Measurements from ENCODE around the gene AQP12A. TPM values are rescaled to one million over a fixed set of nuclear protein-coding genes. Genes with fewer than 3 reads are reported as not detected.

AQP12A gene
- total and polyA plus RNA-seq, 12 donors, result not detected

DNA sequence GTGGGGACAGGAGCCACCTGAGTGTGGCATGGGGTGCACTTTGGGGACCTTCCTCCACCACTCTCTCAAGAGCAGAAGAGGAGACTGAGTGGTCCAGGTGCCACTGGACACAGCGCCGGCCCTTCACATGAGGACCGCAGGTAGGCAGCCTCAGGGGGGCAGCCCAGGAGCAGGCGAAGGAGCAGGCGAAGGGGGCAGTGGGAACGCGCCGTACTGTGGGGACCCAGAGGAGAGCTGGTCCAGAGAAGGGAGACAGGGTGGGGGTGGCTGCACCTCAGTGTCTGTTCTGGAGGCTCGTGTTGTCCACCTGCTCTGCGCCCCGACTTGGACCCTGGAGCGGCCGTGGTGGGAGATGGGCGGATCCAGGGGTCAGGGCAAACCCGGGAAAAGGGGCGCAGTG lies 55.0 kb downstream of the AQP12A start:
- TF ChIP-seq, protein P1, sequence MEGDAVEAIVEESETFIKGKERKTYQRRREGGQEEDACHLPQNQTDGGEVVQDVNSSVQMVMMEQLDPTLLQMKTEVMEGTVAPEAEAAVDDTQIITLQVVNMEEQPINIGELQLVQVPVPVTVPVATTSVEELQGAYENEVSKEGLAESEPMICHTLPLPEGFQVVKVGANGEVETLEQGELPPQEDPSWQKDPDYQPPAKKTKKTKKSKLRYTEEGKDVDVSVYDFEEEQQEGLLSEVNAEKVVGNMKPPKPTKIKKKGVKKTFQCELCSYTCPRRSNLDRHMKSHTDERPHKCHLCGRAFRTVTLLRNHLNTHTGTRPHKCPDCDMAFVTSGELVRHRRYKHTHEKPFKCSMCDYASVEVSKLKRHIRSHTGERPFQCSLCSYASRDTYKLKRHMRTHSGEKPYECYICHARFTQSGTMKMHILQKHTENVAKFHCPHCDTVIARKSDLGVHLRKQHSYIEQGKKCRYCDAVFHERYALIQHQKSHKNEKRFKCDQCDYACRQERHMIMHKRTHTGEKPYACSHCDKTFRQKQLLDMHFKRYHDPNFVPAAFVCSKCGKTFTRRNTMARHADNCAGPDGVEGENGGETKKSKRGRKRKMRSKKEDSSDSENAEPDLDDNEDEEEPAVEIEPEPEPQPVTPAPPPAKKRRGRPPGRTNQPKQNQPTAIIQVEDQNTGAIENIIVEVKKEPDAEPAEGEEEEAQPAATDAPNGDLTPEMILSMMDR (IDR thresholded peaks at IDR 0.05), result no peak
- no peak for TF ChIP-seq POLR2A (IDR thresholded peaks at IDR 0.05)
- WGBS, 4 donors, result 91 to 96% (median 91%) methylated on average over 14 to 16 of the region's 16 CpGs
- intact Hi-C loops (cut with DNase I), result no loop called here

DNA sequence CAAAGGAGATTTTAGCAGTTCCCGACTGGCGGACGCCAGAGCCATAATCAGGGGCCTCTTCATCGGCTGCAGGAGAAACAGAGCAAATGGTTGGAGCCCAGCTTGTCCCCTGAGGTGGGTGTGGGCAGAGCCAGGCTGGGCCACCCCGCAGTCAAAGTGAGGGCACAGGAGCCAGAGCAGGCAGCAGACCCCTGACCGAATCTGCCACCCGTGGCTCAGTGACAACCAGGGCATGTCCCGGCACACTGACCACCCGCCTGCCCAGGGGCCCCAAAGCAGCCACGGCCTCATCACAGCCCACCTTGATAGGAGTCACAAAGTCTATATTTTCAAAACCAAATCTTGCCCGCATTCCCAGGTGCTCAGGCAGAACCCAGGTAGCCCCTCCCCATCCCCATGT lies 55.6 kb downstream of the AQP12A start:
- 84 to 95% (median 91%) methylated on average over 9 to 11 of the region's 11 CpGs for WGBS, 4 donors
- TF ChIP-seq, protein P1 (IDR thresholded peaks at IDR 0.05), result no peak
- no peak for TF ChIP-seq POLR2A (IDR thresholded peaks at IDR 0.05)
- no peaks in the 10 kb centered on the region for H3K4me1 ChIP-seq (replicated peaks in 1 of 2)
- H3K27ac ChIP-seq, result no peak overlapping the region
- H3K9me3 ChIP-seq (replicated peaks in 1 of 3), result no peaks in the 10 kb centered on the region
- intact Hi-C loops (cut with DNase I), result no loop called here
- no peak overlapping the region for H3K4me3 ChIP-seq
- DNase-seq, result no peak
- no peaks in the 10 kb centered on the region for H3K27me3 ChIP-seq
- no peaks in the 10 kb centered on the region for H3K36me3 ChIP-seq (replicated peaks in 1 of 2)

More for the DNA sequence above, 55.0 kb downstream of the AQP12A start:
- H3K36me3 ChIP-seq (replicated peaks in 1 of 2), result no peaks in the 10 kb centered on the region
- H3K9me3 ChIP-seq (replicated peaks in 1 of 3), result no peaks in the 10 kb centered on the region
- DNase-seq, result no peak
- no peak overlapping the region for H3K27ac ChIP-seq
- no peak overlapping the region for H3K4me3 ChIP-seq
- H3K27me3 ChIP-seq, result no peaks in the 10 kb centered on the region
- H3K4me1 ChIP-seq (replicated peaks in 1 of 2), result no peaks in the 10 kb centered on the region

Small RNA genes within 50 kb of the gene (small RNA-seq; reads per million reads assigned to genes)
- gene AC011298.3, result 0 reads per million in 2 donors

Other genes starting within 250 kb of the AQP12A start
- 10 to 100 TPM in 6 of 9 donors, 1 to 10 TPM in 3; 7.2 to 20.3 (median 12.0) TPM for gene ANKMY1, start 133.9 kb upstream of the AQP12A start, total RNA-seq
- gene ANKMY1, start 133.9 kb upstream of the AQP12A start, polyA plus RNA-seq, result 10 to 100 TPM in 2 of 3 donors, 1 to 10 TPM in 1; 8.1 to 31.7 (median 10.0) TPM
- gene DUSP28, start 131.5 kb upstream of the AQP12A start, total RNA-seq, result 10 to 100 TPM in 4 of 9 donors, 1 to 10 TPM in 5; 4.9 to 22.2 (median 8.3) TPM
- 10 to 100 TPM in 1 of 3 donors, 1 to 10 TPM in 2; 7.2 to 14.5 (median 8.8) TPM for gene DUSP28, start 131.5 kb upstream of the AQP12A start, polyA plus RNA-seq
- gene RNPEPL1, start 123.4 kb upstream of the AQP12A start, total RNA-seq, result 10 to 100 TPM; 13.5 to 93.3 (median 58.9) TPM
- 100 to 1,000 TPM in 2 of 3 donors, 1 to 10 TPM in 1; 5.1 to 259 (median 110) TPM for gene RNPEPL1, start 123.4 kb upstream of the AQP12A start, polyA plus RNA-seq
- gene CAPN10, start 105.1 kb upstream of the AQP12A start, total RNA-seq, result 10 to 100 TPM; 17.3 to 41.8 (median 25.0) TPM
- gene CAPN10, start 105.1 kb upstream of the AQP12A start, polyA plus RNA-seq, result 100 to 1,000 TPM in 2 of 3 donors, 1 to 10 TPM in 1; 4.7 to 158 (median 102) TPM
- gene GPR35, start 66.4 kb upstream of the AQP12A start, total RNA-seq, result 1 to 10 TPM in 4 of 9 donors, under 1 TPM in 4, not detected in 1; 0.32 to 1.4 (median 0.99) TPM
- 1 to 10 TPM in 2 of 3 donors, under 1 TPM in 1; 0.07 to 5.7 (median 3.5) TPM for gene GPR35, start 66.4 kb upstream of the AQP12A start, polyA plus RNA-seq
- not detected for gene AQP12B, start 9.0 kb upstream of the AQP12A start, total RNA-seq
- gene AQP12B, start 9.0 kb upstream of the AQP12A start, polyA plus RNA-seq, result under 1 TPM in 2 of 3 donors, not detected in 1; 0.07 to 0.48 TPM
- gene KIF1A, start 128.4 kb downstream of the AQP12A start, total RNA-seq, result 10 to 100 TPM in 4 of 9 donors, 1 to 10 TPM in 2, under 1 TPM in 3; 0.35 to 51.3 (median 2.7) TPM
- 100 to 1,000 TPM in 1 of 3 donors, 10 to 100 TPM in 2; 11.0 to 106 (median 16.1) TPM for gene KIF1A, start 128.4 kb downstream of the AQP12A start, polyA plus RNA-seq
- 1 to 10 TPM in 1 of 9 donors, under 1 TPM in 5, not detected in 3; 0.14 to 1.2 (median 0.78) TPM for gene AGXT, start 177.0 kb downstream of the AQP12A start, total RNA-seq
- gene AGXT, start 177.0 kb downstream of the AQP12A start, polyA plus RNA-seq, result under 1 TPM; 0.16 to 0.47 (median 0.26) TPM
- gene MAB21L4, start 204.3 kb downstream of the AQP12A start, total RNA-seq, result not detected
- gene MAB21L4, start 204.3 kb downstream of the AQP12A start, polyA plus RNA-seq, result under 1 TPM in 2 of 3 donors, not detected in 1; 0.10 to 0.32 TPM
- gene CROCC2, start 214.5 kb downstream of the AQP12A start, total RNA-seq, result under 1 TPM in 4 of 9 donors, not detected in 5; 0.07 to 0.65 (median 0.28) TPM
- under 1 TPM in 2 of 3 donors, not detected in 1; 0.07 to 0.32 TPM for gene CROCC2, start 214.5 kb downstream of the AQP12A start, polyA plus RNA-seq

Data from adrenal gland (tissue), 12 donors.